Midbrain (tissue), 1 donor: Measurements from ENCODE around the gene HDAC4.

Source experiments
- DNase-seq: peaks from one replicate; lab custom pipeline; 2025; lab: John Stamatoyannopoulos, UW

The HDAC4 gene

DNA sequence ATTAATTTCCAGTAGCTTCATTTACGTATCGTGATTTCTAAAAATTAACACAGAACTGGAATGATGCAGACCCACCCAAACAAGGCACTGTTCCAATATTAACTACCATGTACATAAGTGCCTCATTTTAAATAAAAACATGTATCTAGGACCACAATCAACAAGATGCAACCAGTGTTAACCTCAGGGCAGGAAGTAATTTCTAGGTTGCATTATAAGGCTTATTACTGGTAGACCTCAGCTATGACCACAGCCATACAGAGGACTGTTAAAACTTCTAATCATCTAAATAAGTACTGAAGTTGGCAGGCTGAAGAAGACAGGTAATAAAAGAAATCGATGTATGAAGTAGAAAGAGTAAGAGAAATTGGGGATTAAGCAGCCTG, 262.9 kb downstream of the HDAC4 start:
- DNase-seq, result no peak

- DNase-seq, result no peak
These were observed 263.5 kb downstream of the HDAC4 start for GRCh38 chr2:239137165-239137897.

DNA sequence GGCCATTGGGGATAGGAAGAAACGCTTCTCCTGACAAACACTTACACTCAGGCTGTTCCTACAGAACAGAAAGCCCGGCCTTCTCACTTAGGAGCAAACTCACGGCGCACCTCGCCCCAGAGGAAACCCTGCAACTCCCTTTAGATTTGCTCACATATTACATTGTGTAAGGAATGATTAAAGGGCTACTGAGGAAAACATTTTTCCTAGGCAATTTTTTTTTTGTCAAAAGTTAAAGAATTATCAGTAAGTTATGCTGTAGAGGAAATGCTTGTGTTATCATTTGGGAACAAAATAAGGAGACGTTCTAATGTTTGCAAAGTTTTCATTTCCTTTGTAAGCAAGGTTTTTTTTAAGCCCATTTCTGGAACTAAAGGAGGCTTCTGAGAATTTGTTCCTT, 264.1 kb downstream of the HDAC4 start:
- no peak for DNase-seq

DNA sequence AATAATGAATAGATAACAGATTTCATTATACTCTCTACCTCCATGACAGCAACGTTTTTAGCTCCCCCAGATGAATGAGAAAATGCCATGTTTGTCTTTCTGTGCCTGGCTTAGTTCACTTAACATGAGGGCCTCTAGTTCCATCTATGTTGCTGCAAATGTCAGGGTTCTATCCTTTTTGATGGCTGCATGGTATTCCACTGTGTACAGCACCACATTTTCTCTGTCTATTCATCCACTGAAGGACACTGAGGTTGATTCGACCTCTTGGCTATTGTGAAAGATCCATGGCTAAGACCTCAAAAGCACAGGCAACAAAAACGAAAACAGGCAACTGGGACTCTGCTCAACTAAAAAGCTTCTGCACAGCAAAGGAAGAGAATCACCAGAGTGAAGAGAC, 264.6 kb downstream of the HDAC4 start:
- no peak for DNase-seq

DNA sequence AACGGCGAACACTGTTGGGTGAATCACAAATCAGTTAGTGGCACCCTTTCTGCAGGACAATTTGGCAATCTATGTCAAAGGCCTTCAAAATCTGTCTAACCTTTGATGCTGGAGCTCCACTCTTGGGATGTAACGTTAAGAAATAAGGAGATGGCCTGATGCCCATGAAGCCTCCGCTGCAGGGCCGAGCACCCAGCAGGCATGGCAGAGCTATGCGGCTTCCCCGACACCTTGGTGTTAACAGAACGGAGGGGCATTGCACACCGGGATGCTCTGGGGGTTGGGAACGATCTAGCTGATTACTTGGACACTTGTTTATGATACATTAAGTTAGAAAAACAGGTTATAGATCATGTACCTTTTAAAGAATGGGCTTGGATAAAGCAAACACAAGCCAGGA, 265.3 kb downstream of the HDAC4 start:
- no peak for DNase-seq

DNA sequence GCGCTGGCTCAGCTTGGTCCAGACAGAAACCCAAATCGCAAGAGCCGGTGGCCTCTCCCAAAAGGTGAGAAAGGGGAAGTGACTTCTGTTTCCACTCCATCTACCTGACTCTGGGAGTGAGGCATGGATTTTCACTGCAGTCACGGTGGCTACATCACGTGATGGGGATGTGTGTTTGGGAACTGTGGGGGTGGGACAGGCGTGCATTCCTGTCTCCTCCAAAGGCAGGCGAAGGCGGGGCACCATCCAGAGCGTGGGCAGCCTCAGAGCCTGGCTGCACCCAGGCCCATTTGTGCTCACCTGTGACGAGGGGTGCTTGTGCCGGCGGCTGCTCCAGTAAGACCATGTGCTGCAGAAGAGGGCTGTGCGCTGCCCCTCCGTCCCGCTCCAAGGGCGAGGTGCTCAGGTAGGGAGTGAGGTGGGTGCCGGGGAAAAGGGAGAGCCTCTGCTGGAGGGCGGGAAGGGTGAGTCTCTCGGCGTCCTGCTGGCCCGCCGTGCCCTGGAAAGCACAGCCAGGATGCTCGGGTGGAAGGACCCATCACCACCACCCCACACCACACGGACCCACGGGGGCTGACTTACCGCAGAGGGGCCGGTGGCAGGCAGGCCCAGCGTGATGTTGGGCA, 266.8 kb downstream of the HDAC4 start:
- DNase-seq, result no peak

GRCh38 chr2:239132786-239133185, 268.0 kb downstream of the HDAC4 start:
- DNase-seq, result no peak

GRCh38 chr2:239132156-239132709, 268.6 kb downstream of the HDAC4 start:
- DNase-seq, result peak; percentile 23

DNA sequence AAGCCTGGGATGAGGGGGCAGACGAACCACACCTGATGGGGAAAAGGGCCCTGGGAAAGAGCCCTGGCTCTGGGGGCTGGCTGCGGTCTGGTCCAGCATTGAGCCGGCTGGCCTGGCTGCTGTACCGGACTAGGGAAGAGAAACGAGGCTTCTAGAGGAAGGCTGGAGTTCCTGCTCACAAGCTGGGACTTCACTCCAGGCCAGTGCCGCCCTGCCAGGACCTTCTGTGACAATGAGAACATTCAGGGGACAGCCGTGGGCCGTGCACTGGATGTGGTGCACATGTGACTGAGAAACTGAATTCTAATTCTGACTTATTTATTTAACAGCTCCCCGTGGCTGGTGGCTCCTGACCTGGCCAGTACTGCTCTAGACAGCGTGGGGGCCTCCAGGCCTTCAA, 269.3 kb downstream of the HDAC4 start:
- DNase-seq, result peak; percentile 75

DNA sequence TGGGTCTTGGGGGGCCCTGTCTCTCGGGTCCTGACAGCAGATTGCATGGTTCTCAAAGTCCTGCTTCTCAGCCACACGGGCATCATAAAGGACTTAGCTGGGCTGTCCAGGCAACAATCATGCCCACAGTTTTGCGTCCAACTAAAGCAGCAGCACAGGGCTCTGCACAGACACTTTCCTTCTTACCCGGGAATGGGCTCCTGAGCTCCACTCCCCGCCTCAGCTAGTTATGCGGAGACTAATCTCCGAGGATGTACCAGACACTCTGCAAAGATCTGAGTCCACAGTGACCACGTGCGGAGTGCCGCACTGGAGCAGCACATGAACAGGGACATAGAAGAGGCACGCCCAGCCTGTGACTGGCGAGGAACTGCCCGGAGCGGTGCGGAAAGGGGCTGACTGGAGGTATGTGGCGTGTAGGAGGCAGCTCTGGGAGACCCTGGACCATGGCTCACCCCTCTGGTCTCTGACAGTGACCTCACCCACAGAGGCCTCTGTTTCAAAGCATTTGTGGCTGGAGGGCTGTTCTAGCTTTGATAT, 270.0 kb downstream of the HDAC4 start:
- DNase-seq, result no peak

- no peak for DNase-seq
These were observed 270.8 kb downstream of the HDAC4 start for GRCh38 chr2:239130041-239130440.

GRCh38 chr2:239129147-239129920, 271.5 kb downstream of the HDAC4 start:
- DNase-seq, result no peak

GRCh38 chr2:239128706-239129105, 272.1 kb downstream of the HDAC4 start:
- DNase-seq, result no peak

- no peak for DNase-seq
These were observed 273.3 kb downstream of the HDAC4 start for GRCh38 chr2:239127513-239127912.

- DNase-seq, result no peak
These were observed 274.8 kb downstream of the HDAC4 start for GRCh38 chr2:239125726-239126675.

- no peak for DNase-seq
These were observed 276.5 kb downstream of the HDAC4 start for GRCh38 chr2:239124152-239124899.

- DNase-seq, result no peak
These were observed 278.3 kb downstream of the HDAC4 start for GRCh38 chr2:239122421-239123110.

GRCh38 chr2:239121600-239122012, 279.2 kb downstream of the HDAC4 start:
- DNase-seq, result peak; percentile 87

- no peak for DNase-seq
These were observed 280.2 kb downstream of the HDAC4 start for GRCh38 chr2:239120664-239121063.
